ENCODE results near the gene POLR2L.

Gene POLR2L

DNA sequence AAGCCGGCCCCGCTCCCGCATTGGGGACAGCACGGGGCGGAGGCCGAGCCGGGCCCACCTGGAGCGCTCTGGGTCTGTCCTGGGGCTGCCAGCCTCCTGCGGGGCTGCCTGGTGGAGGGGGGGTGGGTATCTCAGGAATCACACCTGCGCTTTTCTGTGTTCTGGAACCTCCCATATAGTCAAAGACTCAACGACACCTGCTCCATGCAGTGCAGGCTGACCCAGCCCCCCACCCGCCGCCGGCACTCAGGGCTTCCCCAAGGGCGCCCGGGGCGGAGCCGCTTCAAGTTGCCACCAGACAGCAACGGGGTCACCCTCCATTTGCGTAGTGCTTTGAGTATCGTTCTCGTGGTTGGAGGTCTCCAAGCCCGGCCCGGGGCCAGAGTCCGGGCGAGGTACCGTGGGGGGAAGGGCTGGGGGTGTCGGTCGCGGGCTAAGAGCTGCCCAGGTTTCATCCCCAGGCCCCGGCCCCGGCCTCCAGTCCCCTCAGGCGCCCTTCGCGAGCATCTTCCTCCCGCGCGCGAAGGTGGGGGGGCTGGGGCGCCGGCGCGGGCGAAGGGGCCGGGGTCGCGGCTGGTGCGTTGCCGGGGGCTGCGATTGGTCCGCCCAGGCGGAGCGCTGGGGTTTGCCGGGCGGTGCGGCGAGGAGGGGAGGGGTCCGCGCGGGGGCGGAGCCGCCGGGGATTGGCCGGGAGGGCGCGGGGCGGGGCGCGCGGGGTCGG is 6.9 kb upstream of the POLR2L start:
- peaks cover 0 to 13% (median 0%) of the 10 kb centered on the region in 3 donors for H3K36me3 ChIP-seq
- H3K4me3 ChIP-seq, result peak overlapping the region; percentile 38 to 46
- intact Hi-C loops (cut with DNase I; ENCODE audit: low total_unique reads), result no loop called here
- no peak for DNase-seq
- TF ChIP-seq, protein P1, sequence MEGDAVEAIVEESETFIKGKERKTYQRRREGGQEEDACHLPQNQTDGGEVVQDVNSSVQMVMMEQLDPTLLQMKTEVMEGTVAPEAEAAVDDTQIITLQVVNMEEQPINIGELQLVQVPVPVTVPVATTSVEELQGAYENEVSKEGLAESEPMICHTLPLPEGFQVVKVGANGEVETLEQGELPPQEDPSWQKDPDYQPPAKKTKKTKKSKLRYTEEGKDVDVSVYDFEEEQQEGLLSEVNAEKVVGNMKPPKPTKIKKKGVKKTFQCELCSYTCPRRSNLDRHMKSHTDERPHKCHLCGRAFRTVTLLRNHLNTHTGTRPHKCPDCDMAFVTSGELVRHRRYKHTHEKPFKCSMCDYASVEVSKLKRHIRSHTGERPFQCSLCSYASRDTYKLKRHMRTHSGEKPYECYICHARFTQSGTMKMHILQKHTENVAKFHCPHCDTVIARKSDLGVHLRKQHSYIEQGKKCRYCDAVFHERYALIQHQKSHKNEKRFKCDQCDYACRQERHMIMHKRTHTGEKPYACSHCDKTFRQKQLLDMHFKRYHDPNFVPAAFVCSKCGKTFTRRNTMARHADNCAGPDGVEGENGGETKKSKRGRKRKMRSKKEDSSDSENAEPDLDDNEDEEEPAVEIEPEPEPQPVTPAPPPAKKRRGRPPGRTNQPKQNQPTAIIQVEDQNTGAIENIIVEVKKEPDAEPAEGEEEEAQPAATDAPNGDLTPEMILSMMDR (IDR thresholded peaks at IDR 0.05), result no peak
- H3K27me3 ChIP-seq, result peaks cover 0 to 25% of the 10 kb centered on the region in 2 donors
- H3K4me1 ChIP-seq, result peaks cover 4 to 60% (median 57%) of the 10 kb centered on the region in 4 donors
- no peaks in the 10 kb centered on the region for H3K9me3 ChIP-seq
- no peak overlapping the region for H3K27ac ChIP-seq

DNA sequence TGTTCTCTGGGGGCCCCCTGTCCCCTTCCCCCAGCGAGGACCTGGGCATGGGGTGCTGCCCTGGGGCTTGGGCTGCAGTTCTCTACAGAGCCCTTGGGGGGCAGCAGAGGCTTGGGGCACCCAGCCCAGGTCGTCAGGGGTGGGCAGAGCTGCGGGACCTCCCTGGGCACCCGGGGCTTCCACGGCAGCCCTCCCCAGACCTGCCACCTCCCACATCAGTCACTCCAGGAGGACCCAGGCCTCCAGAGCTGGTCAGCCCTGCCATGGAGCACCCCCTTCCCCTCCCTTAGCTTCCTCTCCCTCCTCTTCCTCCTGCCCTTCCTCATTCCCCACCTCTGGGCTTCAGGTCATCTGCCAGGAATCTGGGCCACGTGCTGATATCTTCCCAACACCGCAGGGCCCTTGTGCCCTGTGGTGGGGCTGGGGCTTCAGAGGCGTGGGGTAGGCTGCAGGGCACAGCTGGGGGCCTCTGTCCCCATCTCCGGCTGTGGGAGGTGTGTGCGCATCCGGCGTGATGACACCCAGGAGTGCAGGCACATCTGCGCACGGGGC is 6.1 kb upstream of the POLR2L start:
- Histone ChIP-seq H3K9me3 (no peaks in the 10 kb centered on the region), H3K4me3 (no peak overlapping the region), H3K36me3 (peaks cover 0 to 5% (median 0%) of the 10 kb centered on the region in 3 donors), H3K27me3 (peaks cover 0 to 25% of the 10 kb centered on the region in 2 donors), H3K4me1 (peaks cover 4 to 68% (median 64%) of the 10 kb centered on the region in 4 donors), H3K27ac (no peak overlapping the region)
- intact Hi-C loops (cut with DNase I; ENCODE audit: low total_unique reads), result no loop called here
- no peak for DNase-seq
- TF ChIP-seq, protein P1 (IDR thresholded peaks at IDR 0.05), result peak; percentile 74 to 96

DNA sequence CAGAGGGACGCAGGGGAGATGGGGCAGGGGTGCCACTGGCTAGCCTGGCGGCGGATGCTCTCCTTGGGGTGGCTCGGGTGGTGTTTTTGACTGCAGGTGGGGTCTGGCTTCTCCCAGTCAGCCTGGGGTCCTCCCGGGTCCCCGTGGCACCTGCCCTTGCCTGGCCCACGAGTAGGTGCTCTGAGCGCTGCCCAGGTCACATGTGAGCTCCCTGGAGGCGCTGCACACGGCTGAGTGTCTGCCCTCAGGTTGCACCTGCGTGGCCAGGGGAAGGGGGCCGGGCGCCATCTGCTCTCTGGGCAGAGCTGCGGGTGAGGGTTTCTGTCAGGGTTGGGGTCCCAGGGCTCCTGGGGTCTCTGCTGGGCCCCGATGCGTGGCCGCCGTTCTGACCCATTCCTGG is 5.5 kb upstream of the POLR2L start:
- H3K36me3 ChIP-seq, result no peaks in the 10 kb centered on the region
- TF ChIP-seq, protein P1 (IDR thresholded peaks at IDR 0.05), result no peak
- H3K4me3 ChIP-seq, result no peak overlapping the region
- DNase-seq, result no peak
- H3K27me3 ChIP-seq, result peaks cover 0 to 25% of the 10 kb centered on the region in 2 donors
- intact Hi-C loops (cut with DNase I; ENCODE audit: low total_unique reads), result no loop called here
- H3K9me3 ChIP-seq, result no peaks in the 10 kb centered on the region
- H3K4me1 ChIP-seq, result peaks cover 4 to 74% (median 68%) of the 10 kb centered on the region in 4 donors
- no peak overlapping the region for H3K27ac ChIP-seq

DNA sequence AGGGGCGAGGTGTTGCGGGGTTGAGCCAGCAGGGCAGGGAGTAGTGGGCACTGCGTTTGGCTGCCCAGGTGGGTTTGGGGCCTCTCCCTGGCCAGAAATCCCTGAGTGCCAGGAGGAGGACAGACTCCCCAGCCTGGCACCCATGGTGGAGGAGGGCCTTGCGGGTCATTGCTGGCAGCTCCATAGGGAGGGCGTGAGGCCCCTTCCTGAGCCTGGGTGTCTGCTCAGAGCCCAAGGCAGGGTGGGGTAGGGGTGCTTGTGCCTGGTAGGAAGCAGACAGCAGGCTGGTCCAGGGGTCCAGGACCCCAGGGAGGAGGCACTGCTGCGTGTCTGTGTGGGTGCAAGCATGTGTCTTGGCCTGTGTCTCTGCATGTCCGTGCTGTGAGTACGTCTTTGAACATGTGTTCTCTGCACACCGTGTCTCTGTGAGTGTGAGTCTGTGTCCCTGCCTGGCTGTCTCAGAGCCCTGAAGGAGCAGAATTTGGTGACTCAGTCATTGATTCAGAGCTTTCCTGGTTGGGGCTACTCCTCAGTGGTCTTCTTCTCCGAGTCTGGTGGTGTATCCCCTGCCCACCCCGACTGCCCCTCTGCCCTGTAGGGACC is 4.3 kb upstream of the POLR2L start:
- TF ChIP-seq, protein P1 (IDR thresholded peaks at IDR 0.05), result no peak
- Histone ChIP-seq H3K27me3 (peaks cover 0 to 25% of the 10 kb centered on the region in 2 donors), H3K36me3 (no peaks in the 10 kb centered on the region), H3K4me1 (peaks cover 4 to 78% (median 70%) of the 10 kb centered on the region in 4 donors), H3K27ac (peak overlapping the region; percentile 88 to 95), H3K9me3 (no peaks in the 10 kb centered on the region), H3K4me3 (no peak overlapping the region)
- intact Hi-C loops (cut with DNase I; ENCODE audit: low total_unique reads), result no loop called here
- DNase-seq, result no peak

GRCh38 chr11:845872-846495 is 3.7 kb upstream of the POLR2L start:
- TF ChIP-seq, protein P1 (IDR thresholded peaks at IDR 0.05), result no peak
- no peak for DNase-seq
- Histone ChIP-seq H3K27me3 (peaks cover 0 to 25% of the 10 kb centered on the region in 2 donors), H3K36me3 (no peaks in the 10 kb centered on the region), H3K4me3 (no peak overlapping the region), H3K27ac (peak overlapping the region; percentile 88 to 95), H3K9me3 (no peaks in the 10 kb centered on the region), H3K4me1 (peaks cover 4 to 81% (median 74%) of the 10 kb centered on the region in 4 donors)
- intact Hi-C loops (cut with DNase I; ENCODE audit: low total_unique reads), result no loop called here

Measured in tibial artery (tissue), 4 donors.